ENCODE data around the gene CDC14B. TPM values are rescaled to one million over a fixed set of nuclear protein-coding genes. Genes with fewer than 3 reads are reported as not detected.

Gene CDC14B
- total RNA-seq, 1 experiment from 2014 or later, result 28.4 TPM

GRCh38 chr9:96603305-96604003, 16.2 kb downstream of the CDC14B start:
- peaks cover 0 to 8% (median 4%) of the 10 kb centered on the region in 3 experiments; a peak in 4 of 7 replicates for H3K36me3 Mint-ChIP-seq (ENCODE audit: insufficient read depth in 1 of 3, low read depth in 3 of 3)

More at GRCh38 chr9:96603305-96604003, 16.2 kb downstream of the CDC14B start:
- H2AK5ac ChIP-seq (ENCODE audit: insufficient read length, low read length), result no peak overlapping the region
- H3K4ac ChIP-seq (ENCODE audit: low read depth, low read length), result no peak overlapping the region
- no peaks in the 10 kb centered on the region for H3K23me2 ChIP-seq (ENCODE audit: insufficient read length, low read depth, low read length, poor library complexity, severe bottlenecking)
- H3K79me2 ChIP-seq (ENCODE audit: insufficient read depth, low read length), result peaks cover 10% of the 10 kb centered on the region; the same call in 1 of the 2 replicates
- 0 out of 2 replicates have a peak, but pooled peaks cover 2% of the 10 kb centered on the region for H3K4me1 ChIP-seq (ENCODE audit: insufficient read depth, low read length)
- H4K8ac ChIP-seq (replicated peaks; ENCODE audit: insufficient read length, low read depth, low read length), result no peak overlapping the region
- H3K9me3 Mint-ChIP-seq, result peaks cover 0 to 2% of the 10 kb centered on the region in 2 experiments; a peak in 1 of 5 replicates
- H2BK20ac ChIP-seq (ENCODE audit: low read depth, low read length, poor library complexity, severe bottlenecking), result no peak overlapping the region
- H3K23ac ChIP-seq (ENCODE audit: insufficient read length, low read depth, low read length), result no peak overlapping the region
- no peak for TF ChIP-seq CTCF (conservative IDR thresholded peaks at IDR 0.05)
- no peak overlapping the region for H3K27ac ChIP-seq (ENCODE audit: insufficient read length, low read depth, low read length)
- no peak overlapping the region for H4K5ac ChIP-seq (ENCODE audit: insufficient read length, low read depth, low read length)
- no peaks in the 10 kb centered on the region for H3K27me3 Mint-ChIP-seq (ENCODE audit: low read depth)
- H3K4me1 Mint-ChIP-seq, result peaks cover 4 to 10% of the 10 kb centered on the region in 2 experiments; a peak in 3 of 4 replicates
- H3K4me2 ChIP-seq (ENCODE audit: insufficient read depth, insufficient read length, low read length), result no peak overlapping the region
- no peaks in the 10 kb centered on the region for H4K20me1 ChIP-seq (ENCODE audit: control insufficient read depth, insufficient read depth, insufficient read length)
- H3K9ac ChIP-seq (ENCODE audit: extremely low read depth, insufficient read length, low read length), result no peak overlapping the region
- no peak overlapping the region for H3K18ac ChIP-seq (ENCODE audit: insufficient read length, low read depth, low read length)
- H3K14ac ChIP-seq (ENCODE audit: insufficient read depth, low read length), result no peak overlapping the region
- no peak overlapping the region for H3K56ac ChIP-seq (ENCODE audit: insufficient read length, low read depth, low read length)
- no peak for DNase-seq
- H2BK120ac ChIP-seq (ENCODE audit: low read depth, low read length, poor library complexity, severe bottlenecking), result no peak overlapping the region
- H3T11ph ChIP-seq (ENCODE audit: low read length), result no peak overlapping the region
- no peak overlapping the region for H4K91ac ChIP-seq (ENCODE audit: insufficient read length, low read depth, low read length)
- no peak overlapping the region for H2BK15ac ChIP-seq (ENCODE audit: low read depth, low read length)
- no peak overlapping the region for H3K4me3 Mint-ChIP-seq
- H2BK12ac ChIP-seq (ENCODE audit: insufficient read length, low read depth, low read length), result no peak overlapping the region
- no peaks in the 10 kb centered on the region for H3K27me3 ChIP-seq (ENCODE audit: insufficient read depth, low read length)
- H3K9me3 ChIP-seq (ENCODE audit: control insufficient read depth, low read depth, low read length), result no peaks in the 10 kb centered on the region
- H3K27ac Mint-ChIP-seq, result no peak overlapping the region; a peak in 1 of 7 replicates
- no peak overlapping the region for H2AFZ ChIP-seq (ENCODE audit: low read length)
- no peak overlapping the region for H2BK5ac ChIP-seq (ENCODE audit: insufficient read length, low read length)
- peaks cover 8% of the 10 kb centered on the region for H3K79me1 ChIP-seq (ENCODE audit: insufficient read depth, low read depth, low read length, poor library complexity, severe bottlenecking)
- no CpG with 5 or more reads among the region's 8 CpGs for WGBS (ENCODE audit: extremely low coverage, insufficient read length, low lambda C conversion rate)
